ENCODE data around the gene MYADML2. TPM values are rescaled to one million over a fixed set of nuclear protein-coding genes. Genes with fewer than 3 reads are reported as not detected.

MYADML2 gene
- total RNA-seq, 1 donor from 2014 or later: 0.11 TPM

GRCh38 chr17:81994593-81995462, 47.8 kb upstream of the MYADML2 start:
- H3K9ac ChIP-seq: no peak overlapping the region
- no peaks in the 10 kb centered on the region for H4K20me1 ChIP-seq (ENCODE audit: low read depth)
- peaks cover 36% of the 10 kb centered on the region for H3K4me1 ChIP-seq
- H3K79me2 ChIP-seq (ENCODE audit: low read depth): peaks cover 4% of the 10 kb centered on the region
- Mint-ChIP-seq H3K27me3 (ENCODE audit: insufficient read depth, low read depth) (peaks cover 3% of the 10 kb centered on the region), H3K36me3 (peaks cover 5% of the 10 kb centered on the region), H3K4me3 (peak overlapping the region; percentile 41), H3K27ac (no peak overlapping the region), H3K9me3 (peaks cover 2% of the 10 kb centered on the region), H3K4me1 (peaks cover 45% of the 10 kb centered on the region)
- H3K27me3 ChIP-seq: no peaks in the 10 kb centered on the region
- H3K27ac ChIP-seq: peak overlapping the region; percentile 63
- H3K36me3 ChIP-seq: no peaks in the 10 kb centered on the region
- no peaks in the 10 kb centered on the region for H3K9me3 ChIP-seq (ENCODE audit: low read depth)
- no peak overlapping the region for H2AFZ ChIP-seq (replicated peaks)
- no peak for DNase-seq (ENCODE audit: low spot score)
- no peak overlapping the region for H3K4me2 ChIP-seq
- H3F3A ChIP-seq (ENCODE audit: low read depth): peaks cover 31% of the 10 kb centered on the region
- no peak overlapping the region for H3K4me3 ChIP-seq
- TF ChIP-seq CTCF (IDR thresholded peaks at IDR 0.05): no peak
- no peak for TF ChIP-seq EZH2 (IDR thresholded peaks at IDR 0.05)
- TF ChIP-seq EZH2phosphoT487 (IDR thresholded peaks at IDR 0.05): no peak

GRCh38 chr17:81993729-81994592, 46.9 kb upstream of the MYADML2 start:
- H3K4me3 ChIP-seq: no peak overlapping the region
- peaks cover 4% of the 10 kb centered on the region for H3K79me2 ChIP-seq (ENCODE audit: low read depth)
- DNase-seq (ENCODE audit: low spot score): peak; percentile 47
- Mint-ChIP-seq H3K4me1 (peaks cover 45% of the 10 kb centered on the region), H3K36me3 (peaks cover 8% of the 10 kb centered on the region), H3K4me3 (peak overlapping the region; percentile 58), H3K9me3 (peaks cover 2% of the 10 kb centered on the region), H3K27ac (peak overlapping the region; percentile 79), H3K27me3 (ENCODE audit: insufficient read depth, low read depth) (peaks cover 5% of the 10 kb centered on the region)
- peaks cover 31% of the 10 kb centered on the region for H3F3A ChIP-seq (ENCODE audit: low read depth)
- H3K4me1 ChIP-seq: peaks cover 36% of the 10 kb centered on the region
- no peaks in the 10 kb centered on the region for H3K27me3 ChIP-seq
- no peaks in the 10 kb centered on the region for H3K9me3 ChIP-seq (ENCODE audit: low read depth)
- H3K4me2 ChIP-seq: peak overlapping the region; percentile 35
- no peak overlapping the region for H2AFZ ChIP-seq (replicated peaks)
- no peaks in the 10 kb centered on the region for H4K20me1 ChIP-seq (ENCODE audit: low read depth)
- no peaks in the 10 kb centered on the region for H3K36me3 ChIP-seq
- TF ChIP-seq EZH2phosphoT487 (IDR thresholded peaks at IDR 0.05) (no peak), CTCF (IDR thresholded peaks at IDR 0.05) (no peak), EZH2 (IDR thresholded peaks at IDR 0.05) (no peak)
- no peak overlapping the region for H3K9ac ChIP-seq
- H3K27ac ChIP-seq: peak overlapping the region; percentile 63

GRCh38 chr17:81992306-81993102, 45.5 kb upstream of the MYADML2 start:
- Histone ChIP-seq H3K79me2 (ENCODE audit: low read depth) (peaks cover 4% of the 10 kb centered on the region), H3K4me3 (no peak overlapping the region), H4K20me1 (ENCODE audit: low read depth) (no peaks in the 10 kb centered on the region), H3K27ac (peak overlapping the region; percentile 78), H3K4me2 (peak overlapping the region; percentile 55), H3K9me3 (ENCODE audit: low read depth) (no peaks in the 10 kb centered on the region), H3K4me1 (peaks cover 36% of the 10 kb centered on the region), H2AFZ (replicated peaks) (no peak overlapping the region), H3K27me3 (no peaks in the 10 kb centered on the region), H3K36me3 (no peaks in the 10 kb centered on the region), H3K9ac (peak overlapping the region; percentile 12), H3F3A (ENCODE audit: low read depth) (peaks cover 31% of the 10 kb centered on the region)
- peak; percentile 66 for DNase-seq (ENCODE audit: low spot score)
- H3K36me3 Mint-ChIP-seq: peaks cover 8% of the 10 kb centered on the region
- H3K9me3 Mint-ChIP-seq: peaks cover 2% of the 10 kb centered on the region
- H3K27ac Mint-ChIP-seq: peak overlapping the region; percentile 98
- H3K27me3 Mint-ChIP-seq (ENCODE audit: insufficient read depth, low read depth): peaks cover 7% of the 10 kb centered on the region
- no peak for TF ChIP-seq EZH2 (IDR thresholded peaks at IDR 0.05)
- no peak for TF ChIP-seq CTCF (IDR thresholded peaks at IDR 0.05)
- no peak for TF ChIP-seq EZH2phosphoT487 (IDR thresholded peaks at IDR 0.05)
- H3K4me1 Mint-ChIP-seq: peaks cover 40% of the 10 kb centered on the region
- peak overlapping the region; percentile 55 for H3K4me3 Mint-ChIP-seq

Data from neural progenitor cell (in vitro differentiated cells).